ENCODE data around the gene TBCD. TPM values are rescaled to one million over a fixed set of nuclear protein-coding genes. Genes with fewer than 3 reads are reported as not detected.
A peak's percentile ranks its signal among the peaks of the same experiment; 100 is the strongest.

Gene TBCD
- total and polyA plus RNA-seq, 12 donors: 41.3 to 107 (median 52.4) TPM

DNA sequence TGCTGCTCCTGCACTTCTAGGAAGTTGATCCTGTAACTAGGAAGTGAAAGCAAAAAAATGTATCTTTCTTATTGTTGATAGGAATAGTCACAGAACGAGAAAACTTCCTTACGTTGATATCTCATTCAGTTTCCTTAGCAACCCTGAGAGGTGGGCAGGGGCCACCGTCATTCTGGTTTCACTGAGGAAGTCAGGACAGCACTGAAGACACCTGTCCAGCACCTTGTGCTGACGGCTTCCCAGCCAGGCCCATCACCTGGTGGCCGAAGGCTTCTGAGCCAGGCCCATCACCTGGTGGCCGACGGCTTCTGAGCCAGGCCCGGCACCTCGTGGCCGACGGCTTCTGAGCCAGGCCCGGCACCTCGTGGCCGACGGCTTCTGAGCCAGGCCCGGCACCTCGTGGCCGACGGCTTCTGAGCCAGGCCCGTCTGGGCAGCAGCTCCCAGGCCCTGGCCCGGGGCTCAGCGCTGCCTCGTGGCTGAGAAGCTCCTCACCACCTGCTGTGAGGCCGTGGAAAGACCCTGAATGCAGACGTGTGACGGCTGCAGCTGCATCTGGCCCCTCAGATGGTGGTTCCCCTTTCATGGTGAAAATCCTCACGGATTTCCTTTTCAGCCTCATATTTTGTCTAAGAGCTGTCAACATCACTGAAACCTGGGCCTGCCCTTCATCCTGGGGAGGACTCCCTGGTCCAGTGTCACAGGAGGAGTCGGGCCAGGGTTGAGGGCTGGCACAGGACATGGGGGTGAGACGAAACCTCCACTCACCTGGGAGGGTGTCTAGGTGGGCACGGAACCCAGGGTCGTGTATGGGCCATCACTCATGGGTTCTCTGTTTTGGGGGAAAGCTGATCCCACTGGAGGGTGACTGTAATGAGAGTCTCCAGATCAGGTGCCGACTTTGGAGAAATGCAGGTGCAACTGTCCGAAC, 121.0 kb downstream of the TBCD start:
- intact Hi-C loops (cut with DNase I): no loop called here
- no peak for DNase-seq
- no peaks in the 10 kb centered on the region for H3K27me3 ChIP-seq
- H3K4me3 ChIP-seq: no peak overlapping the region
- peaks cover 9 to 80% (median 51%) of the 10 kb centered on the region in 9 donors for H3K4me1 ChIP-seq
- H3K27ac ChIP-seq: peak overlapping the region in 8 of 10 donors; percentile 44 to 83 (median 78)
- WGBS, 2 donors: 84 to 88% methylated on average over 33 of the region's 33 CpGs
- TF ChIP-seq, protein P1, sequence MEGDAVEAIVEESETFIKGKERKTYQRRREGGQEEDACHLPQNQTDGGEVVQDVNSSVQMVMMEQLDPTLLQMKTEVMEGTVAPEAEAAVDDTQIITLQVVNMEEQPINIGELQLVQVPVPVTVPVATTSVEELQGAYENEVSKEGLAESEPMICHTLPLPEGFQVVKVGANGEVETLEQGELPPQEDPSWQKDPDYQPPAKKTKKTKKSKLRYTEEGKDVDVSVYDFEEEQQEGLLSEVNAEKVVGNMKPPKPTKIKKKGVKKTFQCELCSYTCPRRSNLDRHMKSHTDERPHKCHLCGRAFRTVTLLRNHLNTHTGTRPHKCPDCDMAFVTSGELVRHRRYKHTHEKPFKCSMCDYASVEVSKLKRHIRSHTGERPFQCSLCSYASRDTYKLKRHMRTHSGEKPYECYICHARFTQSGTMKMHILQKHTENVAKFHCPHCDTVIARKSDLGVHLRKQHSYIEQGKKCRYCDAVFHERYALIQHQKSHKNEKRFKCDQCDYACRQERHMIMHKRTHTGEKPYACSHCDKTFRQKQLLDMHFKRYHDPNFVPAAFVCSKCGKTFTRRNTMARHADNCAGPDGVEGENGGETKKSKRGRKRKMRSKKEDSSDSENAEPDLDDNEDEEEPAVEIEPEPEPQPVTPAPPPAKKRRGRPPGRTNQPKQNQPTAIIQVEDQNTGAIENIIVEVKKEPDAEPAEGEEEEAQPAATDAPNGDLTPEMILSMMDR (IDR thresholded peaks at IDR 0.05): no peak
- peaks cover 0 to 51% (median 13%) of the 10 kb centered on the region in 9 donors for H3K36me3 ChIP-seq
- H3K9me3 ChIP-seq: no peaks in the 10 kb centered on the region
- no peak for ATAC-seq

DNA sequence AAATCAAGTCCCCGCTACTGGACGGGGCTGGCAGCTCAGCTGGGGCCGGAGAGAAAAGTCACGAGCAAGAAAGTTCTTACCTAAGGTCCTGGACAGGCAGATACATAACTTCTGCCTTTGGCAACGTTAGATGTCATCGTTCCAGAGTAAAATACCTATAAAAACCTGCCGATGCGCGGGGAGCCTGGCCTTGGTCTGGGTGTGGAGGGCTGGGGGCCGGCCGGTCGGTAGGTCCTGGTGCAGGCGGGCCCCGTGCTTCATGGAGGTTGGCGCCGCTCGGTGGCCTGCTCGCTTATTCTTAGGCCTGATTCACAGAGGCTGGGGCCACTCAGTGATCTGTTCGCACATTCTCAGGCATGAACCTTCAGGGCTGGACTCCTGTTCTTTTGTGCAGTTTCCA, 121.7 kb downstream of the TBCD start:
- DNase-seq: no peak
- H3K27ac ChIP-seq: no peak overlapping the region

DNA sequence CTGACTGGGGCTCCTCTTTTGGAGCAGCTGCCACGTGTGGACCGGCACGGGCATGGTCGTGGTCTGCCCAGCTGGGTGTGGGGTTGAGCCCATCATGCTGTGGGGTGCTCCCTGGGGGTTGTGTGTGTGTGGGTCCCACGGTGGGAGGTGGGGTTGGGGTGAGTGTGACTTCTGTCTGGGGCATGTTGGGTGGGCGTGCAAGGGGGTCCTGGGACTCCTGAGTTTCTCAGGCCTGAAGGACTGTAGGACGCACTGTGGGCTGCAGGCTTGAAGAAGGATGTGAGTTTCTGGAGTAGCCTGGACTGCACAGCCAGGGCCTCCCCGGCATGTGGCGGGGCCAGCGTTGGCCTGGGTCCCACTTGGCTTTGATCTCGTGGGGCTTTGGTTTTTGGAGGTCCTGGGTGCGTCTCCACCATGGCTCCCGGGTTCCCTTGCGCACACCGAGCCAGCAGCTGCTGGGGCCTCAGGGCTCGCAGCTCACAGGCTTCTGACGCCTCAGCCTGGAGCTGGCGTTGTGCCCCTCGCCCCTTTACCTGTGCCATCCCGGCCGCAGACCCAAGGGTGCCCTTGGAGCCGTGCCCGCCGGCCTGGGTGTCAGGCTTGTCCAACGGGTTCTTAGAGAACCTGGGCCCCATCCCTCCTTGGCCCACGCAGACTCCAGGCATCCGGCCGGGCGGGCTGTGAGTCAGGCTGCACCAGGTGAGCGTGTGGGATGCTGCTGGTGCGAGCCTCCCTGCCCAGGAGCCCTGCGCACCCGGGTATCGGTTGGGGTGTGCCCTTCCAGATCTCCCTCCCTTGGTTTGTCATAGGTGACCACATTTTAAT, 122.4 kb downstream of the TBCD start:
- no peak for DNase-seq

More for the DNA sequence above, 121.7 kb downstream of the TBCD start:
- Histone ChIP-seq H3K36me3 (peaks cover 0 to 56% (median 13%) of the 10 kb centered on the region in 9 donors), H3K4me1 (peaks cover 9 to 80% (median 56%) of the 10 kb centered on the region in 9 donors), H3K27me3 (no peaks in the 10 kb centered on the region), H3K9me3 (no peaks in the 10 kb centered on the region), H3K4me3 (no peak overlapping the region)
- intact Hi-C loops (cut with DNase I): no loop called here
- no peak for ATAC-seq
- TF ChIP-seq, protein P1 (IDR thresholded peaks at IDR 0.05): no peak
- WGBS, 2 donors: 94 to 96% methylated on average over 19 of the region's 19 CpGs

More for the DNA sequence above, 122.4 kb downstream of the TBCD start:
- ATAC-seq: no peak
- Histone ChIP-seq H3K9me3 (no peaks in the 10 kb centered on the region), H3K27ac (no peak overlapping the region), H3K36me3 (peaks cover 0 to 58% (median 13%) of the 10 kb centered on the region in 9 donors), H3K4me3 (no peak overlapping the region), H3K4me1 (peaks cover 9 to 78% (median 56%) of the 10 kb centered on the region in 9 donors), H3K27me3 (no peaks in the 10 kb centered on the region)
- 93 to 94% methylated on average over 32 to 34 of the region's 34 CpGs for WGBS, 2 donors
- TF ChIP-seq, protein P1 (IDR thresholded peaks at IDR 0.05): no peak
- intact Hi-C loops (cut with DNase I): no loop called here
